ENCODE results near the gene PNPLA1.

DNA sequence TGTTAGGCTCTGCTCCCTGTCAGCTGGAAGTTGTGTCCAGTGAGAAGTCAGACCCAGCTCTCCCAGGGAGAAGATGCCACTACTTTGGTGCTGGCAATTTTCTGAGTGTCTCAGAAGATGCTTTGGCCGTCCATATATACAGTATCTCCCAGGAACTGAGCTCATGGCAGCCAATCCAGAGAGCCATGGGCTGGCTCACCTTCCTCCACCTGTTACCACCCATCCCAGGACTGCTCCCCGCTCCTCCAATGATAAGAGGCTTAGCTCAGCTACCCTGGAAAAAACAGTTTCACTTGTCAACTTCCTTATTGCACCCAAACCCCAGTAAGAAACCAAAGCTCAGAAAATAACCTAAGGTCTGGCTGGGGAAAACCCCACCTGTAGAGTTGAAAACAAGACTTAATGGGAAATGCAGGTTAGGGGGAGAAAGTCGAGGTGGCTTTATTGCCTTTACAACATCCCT lies 67.0 kb downstream of the PNPLA1 start, which contains the start of gene BNIP5:
- TF ChIP-seq SUZ12 (IDR thresholded peaks at IDR 0.05) = no peak
- no peak for TF ChIP-seq ELF4 (IDR thresholded peaks at IDR 0.05)
- no peak for TF ChIP-seq BHLHE40 (IDR thresholded peaks at IDR 0.05; ENCODE audit: borderline replicate concordance)
- no peak for TF ChIP-seq ZNF384 (IDR thresholded peaks at IDR 0.05)
- TF ChIP-seq FOXM1 (IDR thresholded peaks at IDR 0.05; ENCODE audit: borderline replicate concordance) = no peak
- TF ChIP-seq, protein P1, sequence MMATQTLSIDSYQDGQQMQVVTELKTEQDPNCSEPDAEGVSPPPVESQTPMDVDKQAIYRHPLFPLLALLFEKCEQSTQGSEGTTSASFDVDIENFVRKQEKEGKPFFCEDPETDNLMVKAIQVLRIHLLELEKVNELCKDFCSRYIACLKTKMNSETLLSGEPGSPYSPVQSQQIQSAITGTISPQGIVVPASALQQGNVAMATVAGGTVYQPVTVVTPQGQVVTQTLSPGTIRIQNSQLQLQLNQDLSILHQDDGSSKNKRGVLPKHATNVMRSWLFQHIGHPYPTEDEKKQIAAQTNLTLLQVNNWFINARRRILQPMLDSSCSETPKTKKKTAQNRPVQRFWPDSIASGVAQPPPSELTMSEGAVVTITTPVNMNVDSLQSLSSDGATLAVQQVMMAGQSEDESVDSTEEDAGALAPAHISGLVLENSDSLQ (IDR thresholded peaks at IDR 0.05) = no peak
- TF ChIP-seq FOXA1 (IDR thresholded peaks at IDR 0.05) = no peak
- no peak for TF ChIP-seq NFRKB (IDR thresholded peaks at IDR 0.05)
- TF ChIP-seq SP1 (IDR thresholded peaks at IDR 0.05) = no peak
- TF ChIP-seq ARNT (IDR thresholded peaks at IDR 0.05) = no peak
